ENCODE data around the gene ASIC2.

Gene ASIC2

DNA sequence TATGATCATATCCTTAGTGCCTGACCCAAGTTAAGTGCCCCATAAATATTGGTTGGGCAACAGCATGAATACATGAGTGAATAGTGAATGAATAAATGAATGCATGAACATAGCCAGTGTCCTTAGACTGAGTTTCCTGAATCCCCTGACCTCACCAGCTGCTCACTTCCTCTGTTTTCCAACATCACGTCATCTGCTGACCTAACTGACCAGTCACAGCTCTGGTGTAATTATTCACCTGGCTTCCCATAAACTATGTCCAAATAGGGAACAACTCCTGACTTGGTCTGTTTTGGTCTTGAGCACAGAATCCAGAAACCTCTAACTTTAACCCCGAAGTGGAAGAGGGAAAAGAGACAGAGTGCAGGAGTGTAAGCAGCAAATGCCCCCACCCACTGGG lies 83.4 kb downstream of the ASIC2 start (continued):
- TF ChIP-seq, protein P1, sequence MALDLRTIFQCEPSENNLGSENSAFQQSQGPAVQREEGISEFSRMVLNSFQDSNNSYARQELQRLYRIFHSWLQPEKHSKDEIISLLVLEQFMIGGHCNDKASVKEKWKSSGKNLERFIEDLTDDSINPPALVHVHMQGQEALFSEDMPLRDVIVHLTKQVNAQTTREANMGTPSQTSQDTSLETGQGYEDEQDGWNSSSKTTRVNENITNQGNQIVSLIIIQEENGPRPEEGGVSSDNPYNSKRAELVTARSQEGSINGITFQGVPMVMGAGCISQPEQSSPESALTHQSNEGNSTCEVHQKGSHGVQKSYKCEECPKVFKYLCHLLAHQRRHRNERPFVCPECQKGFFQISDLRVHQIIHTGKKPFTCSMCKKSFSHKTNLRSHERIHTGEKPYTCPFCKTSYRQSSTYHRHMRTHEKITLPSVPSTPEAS (tag by site-specific recombination; IDR thresholded peaks at IDR 0.05), result no peak

DNA sequence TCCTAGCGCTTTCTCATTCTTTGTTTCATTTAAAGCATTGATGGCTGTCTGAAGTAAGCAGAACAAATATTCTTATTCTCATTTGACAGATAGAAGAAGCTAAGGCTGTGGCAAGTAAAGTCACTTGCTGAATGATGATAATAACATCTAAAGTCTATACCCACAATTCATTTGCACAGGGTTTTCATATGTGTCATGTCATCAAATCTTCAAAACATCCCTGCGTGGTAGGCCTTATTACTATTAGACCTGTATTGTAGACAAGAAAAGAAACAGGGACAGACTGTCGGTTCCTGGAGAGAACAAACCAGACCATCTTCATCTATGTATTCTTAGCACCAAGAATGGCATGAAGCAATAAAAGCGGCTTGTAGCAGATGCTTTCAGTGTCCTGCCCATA lies 85.9 kb downstream of the ASIC2 start:
- Histone ChIP-seq H3K9me3 (ENCODE audit: control insufficient read depth, insufficient read depth, low read depth, low read length) (no peaks in the 10 kb centered on the region), H3K36me3 (ENCODE audit: control insufficient read depth in 2 of 2, insufficient read depth in 1 of 2, low read length in 2 of 2) (no peaks in the 10 kb centered on the region), H3K4me3 (ENCODE audit: low read depth, low read length) (no peak overlapping the region), H3K27ac (ENCODE audit: extremely low read depth, low read depth, low read length) (no peak overlapping the region), H3K4me1 (ENCODE audit: control insufficient read depth, insufficient read depth, low read length) (no peaks in the 10 kb centered on the region)
- POLR2A ChIA-PET, result no interaction called here
- CTCF ChIA-PET, result no interaction called here
- TF ChIP-seq ZNF670 (tag by site-specific recombination; IDR thresholded peaks at IDR 0.05; ENCODE audit: low read depth), result no peak
- TF ChIP-seq HOXD13 (CRISPR knock-in tag; IDR thresholded peaks at IDR 0.05; ENCODE audit: borderline replicate concordance), result no peak
- no peak for TF ChIP-seq RBAK (tag by site-specific recombination; IDR thresholded peaks at IDR 0.05)
- no peak for TF ChIP-seq ZNF558 (tag by site-specific recombination; IDR thresholded peaks at IDR 0.05)
- no peak for TF ChIP-seq ZNF311 (tag by site-specific recombination; IDR thresholded peaks at IDR 0.05; ENCODE audit: borderline replicate concordance)
- TF ChIP-seq ZSCAN30 (tag by site-specific recombination; IDR thresholded peaks at IDR 0.05), result no peak
- TF ChIP-seq, protein P2, sequence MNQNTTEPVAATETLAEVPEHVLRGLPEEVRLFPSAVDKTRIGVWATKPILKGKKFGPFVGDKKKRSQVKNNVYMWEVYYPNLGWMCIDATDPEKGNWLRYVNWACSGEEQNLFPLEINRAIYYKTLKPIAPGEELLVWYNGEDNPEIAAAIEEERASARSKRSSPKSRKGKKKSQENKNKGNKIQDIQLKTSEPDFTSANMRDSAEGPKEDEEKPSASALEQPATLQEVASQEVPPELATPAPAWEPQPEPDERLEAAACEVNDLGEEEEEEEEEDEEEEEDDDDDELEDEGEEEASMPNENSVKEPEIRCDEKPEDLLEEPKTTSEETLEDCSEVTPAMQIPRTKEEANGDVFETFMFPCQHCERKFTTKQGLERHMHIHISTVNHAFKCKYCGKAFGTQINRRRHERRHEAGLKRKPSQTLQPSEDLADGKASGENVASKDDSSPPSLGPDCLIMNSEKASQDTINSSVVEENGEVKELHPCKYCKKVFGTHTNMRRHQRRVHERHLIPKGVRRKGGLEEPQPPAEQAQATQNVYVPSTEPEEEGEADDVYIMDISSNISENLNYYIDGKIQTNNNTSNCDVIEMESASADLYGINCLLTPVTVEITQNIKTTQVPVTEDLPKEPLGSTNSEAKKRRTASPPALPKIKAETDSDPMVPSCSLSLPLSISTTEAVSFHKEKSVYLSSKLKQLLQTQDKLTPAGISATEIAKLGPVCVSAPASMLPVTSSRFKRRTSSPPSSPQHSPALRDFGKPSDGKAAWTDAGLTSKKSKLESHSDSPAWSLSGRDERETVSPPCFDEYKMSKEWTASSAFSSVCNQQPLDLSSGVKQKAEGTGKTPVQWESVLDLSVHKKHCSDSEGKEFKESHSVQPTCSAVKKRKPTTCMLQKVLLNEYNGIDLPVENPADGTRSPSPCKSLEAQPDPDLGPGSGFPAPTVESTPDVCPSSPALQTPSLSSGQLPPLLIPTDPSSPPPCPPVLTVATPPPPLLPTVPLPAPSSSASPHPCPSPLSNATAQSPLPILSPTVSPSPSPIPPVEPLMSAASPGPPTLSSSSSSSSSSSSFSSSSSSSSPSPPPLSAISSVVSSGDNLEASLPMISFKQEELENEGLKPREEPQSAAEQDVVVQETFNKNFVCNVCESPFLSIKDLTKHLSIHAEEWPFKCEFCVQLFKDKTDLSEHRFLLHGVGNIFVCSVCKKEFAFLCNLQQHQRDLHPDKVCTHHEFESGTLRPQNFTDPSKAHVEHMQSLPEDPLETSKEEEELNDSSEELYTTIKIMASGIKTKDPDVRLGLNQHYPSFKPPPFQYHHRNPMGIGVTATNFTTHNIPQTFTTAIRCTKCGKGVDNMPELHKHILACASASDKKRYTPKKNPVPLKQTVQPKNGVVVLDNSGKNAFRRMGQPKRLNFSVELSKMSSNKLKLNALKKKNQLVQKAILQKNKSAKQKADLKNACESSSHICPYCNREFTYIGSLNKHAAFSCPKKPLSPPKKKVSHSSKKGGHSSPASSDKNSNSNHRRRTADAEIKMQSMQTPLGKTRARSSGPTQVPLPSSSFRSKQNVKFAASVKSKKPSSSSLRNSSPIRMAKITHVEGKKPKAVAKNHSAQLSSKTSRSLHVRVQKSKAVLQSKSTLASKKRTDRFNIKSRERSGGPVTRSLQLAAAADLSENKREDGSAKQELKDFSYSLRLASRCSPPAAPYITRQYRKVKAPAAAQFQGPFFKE (tag by site-specific recombination; IDR thresholded peaks at IDR 0.05; ENCODE audit: borderline replicate concordance), result no peak
- no peak for TF ChIP-seq ZXDB (tag by site-specific recombination; IDR thresholded peaks at IDR 0.05)
- TF ChIP-seq YY2 (tag by site-specific recombination; IDR thresholded peaks at IDR 0.05), result no peak

DNA sequence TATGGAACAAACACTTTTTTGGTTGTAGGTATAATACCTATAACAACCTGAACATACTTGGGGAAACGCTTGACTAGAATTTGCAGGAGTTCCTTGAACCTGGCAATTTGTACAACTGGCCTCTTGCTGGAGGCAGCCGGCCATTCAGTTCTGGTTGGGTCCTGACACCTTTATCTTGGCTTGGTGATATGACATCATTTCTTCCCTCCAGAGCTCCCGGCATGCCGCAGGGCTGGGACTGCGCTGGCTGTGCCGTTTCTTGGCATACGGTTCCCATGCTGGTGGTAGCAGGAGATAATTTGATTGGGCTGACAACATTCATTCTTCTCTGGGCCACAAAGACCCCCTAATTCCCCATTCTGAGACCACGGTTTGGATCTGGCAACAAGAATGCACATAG lies 87.5 kb downstream of the ASIC2 start:
- Histone ChIP-seq H3K4me1 (ENCODE audit: control insufficient read depth, insufficient read depth, low read length) (peaks cover under 1% of the 10 kb centered on the region), H3K9me3 (ENCODE audit: control insufficient read depth, insufficient read depth, low read depth, low read length) (no peaks in the 10 kb centered on the region), H3K27ac (ENCODE audit: extremely low read depth, low read depth, low read length) (no peak overlapping the region), H3K36me3 (ENCODE audit: control insufficient read depth in 2 of 2, insufficient read depth in 1 of 2, low read length in 2 of 2) (no peaks in the 10 kb centered on the region), H3K4me3 (ENCODE audit: low read depth, low read length) (no peak overlapping the region)
- CTCF ChIA-PET, result no interaction called here
- POLR2A ChIA-PET, result no interaction called here
- TF ChIP-seq ZNF146 (tag by site-specific recombination; IDR thresholded peaks at IDR 0.05) (no peak), ZNF777 (tag by site-specific recombination; IDR thresholded peaks at IDR 0.05; ENCODE audit: borderline replicate concordance) (no peak), ZNF157 (tag by site-specific recombination; IDR thresholded peaks at IDR 0.05) (no peak), ZNF221 (tag by site-specific recombination; IDR thresholded peaks at IDR 0.05; ENCODE audit: borderline replicate concordance) (no peak), ZFP3 (tag by site-specific recombination; IDR thresholded peaks at IDR 0.05; ENCODE audit: low read depth) (no peak), ZBTB20 (tag by site-specific recombination; IDR thresholded peaks at IDR 0.05) (no peak), ZNF292 (tag by site-specific recombination; IDR thresholded peaks at IDR 0.05; ENCODE audit: borderline replicate concordance, low read depth) (no peak), ZNF701 (tag by site-specific recombination; IDR thresholded peaks at IDR 0.05) (no peak), ZNF366 (tag by site-specific recombination; conservative IDR thresholded peaks at IDR 0.05) (no peak), ZNF624 (tag by site-specific recombination; IDR thresholded peaks at IDR 0.05) (no peak), ZBTB8A (tag by site-specific recombination; IDR thresholded peaks at IDR 0.05) (no peak), MEIS1 (CRISPR knock-in tag; IDR thresholded peaks at IDR 0.05; ENCODE audit: borderline replicate concordance) (no peak)
- TF ChIP-seq, protein P3, sequence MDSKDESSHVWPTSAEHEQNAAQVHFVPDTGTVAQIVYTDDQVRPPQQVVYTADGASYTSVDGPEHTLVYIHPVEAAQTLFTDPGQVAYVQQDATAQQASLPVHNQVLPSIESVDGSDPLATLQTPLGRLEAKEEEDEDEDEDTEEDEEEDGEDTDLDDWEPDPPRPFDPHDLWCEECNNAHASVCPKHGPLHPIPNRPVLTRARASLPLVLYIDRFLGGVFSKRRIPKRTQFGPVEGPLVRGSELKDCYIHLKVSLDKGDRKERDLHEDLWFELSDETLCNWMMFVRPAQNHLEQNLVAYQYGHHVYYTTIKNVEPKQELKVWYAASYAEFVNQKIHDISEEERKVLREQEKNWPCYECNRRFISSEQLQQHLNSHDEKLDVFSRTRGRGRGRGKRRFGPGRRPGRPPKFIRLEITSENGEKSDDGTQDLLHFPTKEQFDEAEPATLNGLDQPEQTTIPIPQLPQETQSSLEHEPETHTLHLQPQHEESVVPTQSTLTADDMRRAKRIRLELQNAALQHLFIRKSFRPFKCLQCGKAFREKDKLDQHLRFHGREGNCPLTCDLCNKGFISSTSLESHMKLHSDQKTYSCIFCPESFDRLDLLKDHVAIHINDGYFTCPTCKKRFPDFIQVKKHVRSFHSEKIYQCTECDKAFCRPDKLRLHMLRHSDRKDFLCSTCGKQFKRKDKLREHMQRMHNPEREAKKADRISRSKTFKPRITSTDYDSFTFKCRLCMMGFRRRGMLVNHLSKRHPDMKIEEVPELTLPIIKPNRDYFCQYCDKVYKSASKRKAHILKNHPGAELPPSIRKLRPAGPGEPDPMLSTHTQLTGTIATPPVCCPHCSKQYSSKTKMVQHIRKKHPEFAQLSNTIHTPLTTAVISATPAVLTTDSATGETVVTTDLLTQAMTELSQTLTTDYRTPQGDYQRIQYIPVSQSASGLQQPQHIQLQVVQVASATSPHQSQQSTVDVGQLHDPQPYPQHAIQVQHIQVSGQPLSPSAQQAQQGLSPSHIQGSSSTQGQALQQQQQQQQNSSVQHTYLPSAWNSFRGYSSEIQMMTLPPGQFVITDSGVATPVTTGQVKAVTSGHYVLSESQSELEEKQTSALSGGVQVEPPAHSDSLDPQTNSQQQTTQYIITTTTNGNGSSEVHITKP (tag by site-specific recombination; IDR thresholded peaks at IDR 0.05), result no peak
- TF ChIP-seq, protein P4, sequence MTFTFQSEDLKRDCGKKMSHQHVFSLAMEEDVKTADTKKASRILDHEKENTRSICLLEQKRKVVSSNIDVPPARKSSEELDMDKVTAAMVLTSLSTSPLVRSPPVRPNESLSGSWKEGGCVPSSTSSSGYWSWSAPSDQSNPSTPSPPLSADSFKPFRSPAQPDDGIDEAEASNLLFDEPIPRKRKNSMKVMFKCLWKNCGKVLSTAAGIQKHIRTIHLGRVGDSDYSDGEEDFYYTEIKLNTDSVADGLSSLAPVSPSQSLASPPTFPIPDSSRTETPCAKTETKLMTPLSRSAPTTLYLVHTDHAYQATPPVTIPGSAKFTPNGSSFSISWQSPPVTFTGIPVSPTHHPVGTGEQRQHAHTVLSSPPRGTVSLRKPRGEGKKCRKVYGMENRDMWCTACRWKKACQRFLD (tag by site-specific recombination; IDR thresholded peaks at IDR 0.05), result no peak
